K562 (cell line): ENCODE data around the gene ZNF264. TPM values are rescaled to one million over a fixed set of nuclear protein-coding genes. Genes with fewer than 3 reads are reported as not detected.

ENCODE experiments used
- ATAC-seq: fragments of 200-7000 bp; cut with Tn5 transposase; 3 replicates; pipeline ENCODE4 v1.9.1; 2020; ENCODE audit warnings: moderate library complexity
- BruUV-seq: library from RNA; stranded (reverse); fragments of 400-500 nt; replicated peaks from 2 replicates; lab custom pipeline; 2021; lab: Mats Ljungman, UMichigan
- CTCF ChIA-PET: fragments of 300-600 bp; formaldehyde crosslinking; extraction: SDS; loops from one replicate; lab custom pipeline; 2021; ENCODE audit warnings: low intra/inter-chr PET ratio; lab: Yijun Ruan, JAX
- POLR2A ChIA-PET: fragments of 300-600, 350-650 bp; sonication (Branson Sonifier 250); formaldehyde crosslinking; extraction: SDS; loops from one replicate; lab custom pipeline; 2021; ENCODE audit warnings: antibody characterized with exemption, inconsistent platforms; lab: Yijun Ruan, JAX
- DNase-seq, 4 experiments: peaks; one replicate each; pipeline versions ENCODE4 v3.0.0 to v3.0.0-alpha.2; 2011 to 2018; ENCODE audit warnings: low spot score in 3 of 4, mixed read lengths in 3 of 4; ENCODE audit errors: extremely low read depth in 1 of 4
- FAIRE-seq: peaks from 2 replicates; lab custom pipeline; 2011; peaks lifted over from hg19 to GRCh38; lab: Jason Lieb, UNC
- H2AFZ ChIP-seq: 2 replicates; pipeline ENCODE4 v1.6.0; 2011; ENCODE audit warnings: low read depth, low read length, control low read depth, inconsistent platforms
- H3K27ac ChIP-seq: fragments of 200-600 bp; 3 replicates; pipeline ENCODE4 v1.8.0; 2011; ENCODE audit warnings: low read depth, mild to moderate bottlenecking, control low read depth, inconsistent platforms, low read length, moderate library complexity, mixed read lengths; ENCODE audit errors: extremely low read depth
- H3K27me3 ChIP-seq, 2 experiments: fragments of 300-600 bp in 1 of 2; 2 replicates in 1 of 2; 3 replicates in 1 of 2; pipeline versions ENCODE4 v1.6.0 to v1.8.0; 2011; ENCODE audit warnings: inconsistent platforms in 2 of 2, low read length in 2 of 2, mild to moderate bottlenecking in 1 of 2, mixed read lengths in 1 of 2, moderate library complexity in 1 of 2; ENCODE audit not compliant: control insufficient read depth in 2 of 2, insufficient read depth in 2 of 2
- H3K36me3 ChIP-seq: fragments of 300-600 bp; 3 replicates; pipeline ENCODE4 v1.8.0; 2011; ENCODE audit warnings: mild to moderate bottlenecking, low read length, inconsistent platforms; ENCODE audit not compliant: control insufficient read depth, insufficient read depth
- H3K4me1 ChIP-seq, 2 experiments: fragments of 200-600 bp in 1 of 2; replicated peaks in 1 of 2; 2 replicates in 1 of 2; 3 replicates in 1 of 2; pipeline versions ENCODE4 v1.5.1 to v1.8.0; 2011; ENCODE audit warnings: inconsistent platforms in 2 of 2, low read length in 2 of 2, mild to moderate bottlenecking in 1 of 2, mixed read lengths in 1 of 2, moderate library complexity in 1 of 2; ENCODE audit not compliant: control insufficient read depth in 2 of 2, insufficient read depth in 2 of 2
- H3K4me2 ChIP-seq: 2 replicates; pipeline ENCODE4 v1.6.1; 2011; ENCODE audit warnings: low read length, control low read depth, inconsistent platforms, mixed read lengths; ENCODE audit not compliant: insufficient read depth
- H3K4me3 ChIP-seq: fragments of 200-600 bp; sonication (generic), shearing (Covaris generic); 2 replicates; pipeline ENCODE4 v1.5.1; 2016; ENCODE audit warnings: control low read depth, inconsistent platforms
- H3K79me2 ChIP-seq: fragments of 200-600 bp; 3 replicates; pipeline ENCODE4 v1.8.0; 2011; ENCODE audit warnings: low read length, inconsistent platforms; ENCODE audit not compliant: control insufficient read depth, insufficient read depth
- H3K9ac ChIP-seq, 2 experiments: 2 replicates each; pipeline versions ENCODE4 v1.6.0 to v1.6.1; 2011; ENCODE audit warnings: low read depth in 2 of 2, low read length in 2 of 2, control low read depth in 1 of 2, inconsistent platforms in 1 of 2, mild to moderate bottlenecking in 1 of 2, mixed read lengths in 1 of 2; ENCODE audit not compliant: insufficient read depth in 1 of 2
- H3K9me1 ChIP-seq: one replicate; pipeline ENCODE4 v1.6.0; 2011; ENCODE audit warnings: inconsistent platforms, mild to moderate bottlenecking, low read length, moderate library complexity; ENCODE audit not compliant: control insufficient read depth, insufficient read depth
- H3K9me3 ChIP-seq: replicated peaks from 2 replicates; pipeline ENCODE4 v1.5.1; 2011; ENCODE audit warnings: low read depth, low read length, inconsistent platforms; ENCODE audit not compliant: control insufficient read depth, insufficient read depth
- H4K20me1 ChIP-seq: replicated peaks from 2 replicates; pipeline ENCODE4 v1.6.1; 2011; ENCODE audit warnings: low read length, inconsistent platforms, mixed read lengths; ENCODE audit not compliant: control insufficient read depth, insufficient read depth
- CBFA2T2 ChIP-seq: fragments of 450-650 bp; conservative IDR thresholded peaks from 2 replicates; pipeline ENCODE4 v1.6.1; 2017; ENCODE audit warnings: mild to moderate bottlenecking
- DMBX1 ChIP-seq: fragments of 250-450 bp; sonication (Bioruptor Pico); IDR thresholded peaks from 2 replicates; pipeline ENCODE4 v1.8.0; 2022; ENCODE audit warnings: inconsistent platforms, mild to moderate bottlenecking, moderate library complexity, borderline replicate concordance
- GABPB1 ChIP-seq: sonication (generic); formaldehyde crosslinking; IDR thresholded peaks from 2 replicates; pipeline ENCODE4 v1.8.0; 2022; ENCODE audit warnings: mild to moderate bottlenecking, missing genetic modification reagents
- PML ChIP-seq: IDR thresholded peaks from 2 replicates; pipeline ENCODE4 v1.6.1; 2012; ENCODE audit warnings: low read length, inconsistent platforms
- ZNF140 ChIP-seq: fragments of 250-450 bp; sonication (Bioruptor Pico); IDR thresholded peaks from 2 replicates; pipeline ENCODE4 v1.8.0; 2021; ENCODE audit warnings: moderate library complexity, mild to moderate bottlenecking, inconsistent platforms
- ZNF583 ChIP-seq: fragments of 250-450 bp; sonication (Bioruptor Pico); IDR thresholded peaks from 2 replicates; pipeline ENCODE4 v1.4.0; 2020
- ZNF778 ChIP-seq: fragments of 450-650 bp; formaldehyde crosslinking; IDR thresholded peaks from 2 replicates; pipeline ENCODE4 v1.4.0; 2020; ENCODE audit warnings: mild to moderate bottlenecking, moderate library complexity
- WGBS: fragments of 100-300 bp; shearing (Covaris generic); methylation state at CpG from one replicate; pipeline ENCODE4 v1.1.6; 2016; ENCODE audit warnings: low coverage, mixed read lengths; ENCODE audit not compliant: insufficient coverage; ENCODE audit errors: missing lambda C conversion rate; 5-methylcytosine and 5-hydroxymethylcytosine counted together
- in situ Hi-C: fragments of 300-500 bp; cut with MboI; formaldehyde crosslinking; loops from 4 replicates; pipeline ENCODE4 v1.15.0; 2018; ENCODE audit warnings: inconsistent platforms, mixed read lengths
- intact Hi-C: fragments of 100-400 bp; cut with micrococcal nuclease; formaldehyde crosslinking; loops from 2 replicates; pipeline ENCODE4 v1.14.2; 2022
- polyA plus RNA-seq, 8 experiments: library from polyadenylated mRNA; depleted of rRNA in 4 of 8; stranded (reverse) in 5 of 8; unstranded in 3 of 8; fragments of >200 nt; fragmentation: Nextera tagmentation in 2 of 8; fragmentation: Illumina TruSeq in 1 of 8; extraction: Ambion mirVana in 2 of 8; extraction: Trizol in 1 of 8; gene quantifications; 2 replicates each; pipeline versions ENCODE4 v1.2.1 to v1.2.3, GENCODE V29; 2011 to 2014; ENCODE audit warnings: inconsistent platforms in 1 of 8, missing spikeins in 1 of 8
- total RNA-seq, 7 experiments: library from RNA; depleted of rRNA in 6 of 7; stranded (reverse); fragments of >200 nt in 6 of 7; fragmentation: Illumina TruSeq in 2 of 7; extraction: Trizol in 2 of 7; gene quantifications; 2 replicates each; pipeline versions ENCODE4 v1.2.1 to v1.2.3, GENCODE V29; 2011 to 2021; ENCODE audit warnings: low replicate concordance in 1 of 7
- TF ChIP-seq, protein P1 (sequence below): IDR thresholded peaks from 3 replicates; pipeline ENCODE4 v1.6.1; 2011; ENCODE audit warnings: borderline replicate concordance, mild to moderate bottlenecking, moderate library complexity; ENCODE audit not compliant: insufficient read length; ENCODE audit errors: extremely low read depth
- TF ChIP-seq, protein P2 (sequence below): fragments of 250-450 bp; sonication (Bioruptor Pico); IDR thresholded peaks from 2 replicates; pipeline ENCODE4 v1.8.0; 2022; ENCODE audit warnings: moderate library complexity, mild to moderate bottlenecking, inconsistent platforms

Gene ZNF264
- total and polyA plus RNA-seq, 9 of the 15 experiments (the other 6 are each of a cell fraction or from before 2014, with no cell fraction given) = 0.08 to 7.9 (median 1.3) TPM

DNA sequence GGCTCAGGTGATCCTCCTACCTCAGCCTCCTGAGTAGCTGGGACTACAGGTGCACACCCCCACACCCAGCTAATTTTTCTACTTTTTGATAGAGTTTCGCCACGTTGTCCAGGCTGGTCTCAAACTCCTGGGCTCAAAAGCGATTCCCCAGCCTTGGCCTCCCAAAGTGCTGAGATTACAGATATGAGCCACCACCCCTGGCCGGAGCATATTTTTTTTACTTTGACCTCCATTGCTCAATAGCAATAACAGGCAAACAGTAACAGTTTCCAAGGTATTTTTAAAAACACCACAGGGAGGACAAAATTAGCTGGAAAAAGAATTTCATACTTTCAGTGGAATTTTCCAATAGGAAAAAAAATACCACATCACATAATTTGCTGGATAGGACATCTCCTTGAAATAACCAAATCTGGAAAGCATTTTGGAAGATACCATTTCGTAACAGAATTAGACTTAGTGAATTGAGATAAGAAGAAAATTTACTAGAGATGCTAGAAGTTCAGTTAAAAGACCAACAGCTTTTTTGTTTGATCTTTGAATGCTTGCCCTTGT, 29.2 kb upstream of the ZNF264 start (continued):
- TF ChIP-seq, protein P1, sequence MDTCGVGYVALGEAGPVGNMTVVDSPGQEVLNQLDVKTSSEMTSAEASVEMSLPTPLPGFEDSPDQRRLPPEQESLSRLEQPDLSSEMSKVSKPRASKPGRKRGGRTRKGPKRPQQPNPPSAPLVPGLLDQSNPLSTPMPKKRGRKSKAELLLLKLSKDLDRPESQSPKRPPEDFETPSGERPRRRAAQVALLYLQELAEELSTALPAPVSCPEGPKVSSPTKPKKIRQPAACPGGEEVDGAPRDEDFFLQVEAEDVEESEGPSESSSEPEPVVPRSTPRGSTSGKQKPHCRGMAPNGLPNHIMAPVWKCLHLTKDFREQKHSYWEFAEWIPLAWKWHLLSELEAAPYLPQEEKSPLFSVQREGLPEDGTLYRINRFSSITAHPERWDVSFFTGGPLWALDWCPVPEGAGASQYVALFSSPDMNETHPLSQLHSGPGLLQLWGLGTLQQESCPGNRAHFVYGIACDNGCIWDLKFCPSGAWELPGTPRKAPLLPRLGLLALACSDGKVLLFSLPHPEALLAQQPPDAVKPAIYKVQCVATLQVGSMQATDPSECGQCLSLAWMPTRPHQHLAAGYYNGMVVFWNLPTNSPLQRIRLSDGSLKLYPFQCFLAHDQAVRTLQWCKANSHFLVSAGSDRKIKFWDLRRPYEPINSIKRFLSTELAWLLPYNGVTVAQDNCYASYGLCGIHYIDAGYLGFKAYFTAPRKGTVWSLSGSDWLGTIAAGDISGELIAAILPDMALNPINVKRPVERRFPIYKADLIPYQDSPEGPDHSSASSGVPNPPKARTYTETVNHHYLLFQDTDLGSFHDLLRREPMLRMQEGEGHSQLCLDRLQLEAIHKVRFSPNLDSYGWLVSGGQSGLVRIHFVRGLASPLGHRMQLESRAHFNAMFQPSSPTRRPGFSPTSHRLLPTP = no peak
- TF ChIP-seq GABPB1 (CRISPR knock-in tag) (no peak), CBFA2T2 (no peak)

DNA sequence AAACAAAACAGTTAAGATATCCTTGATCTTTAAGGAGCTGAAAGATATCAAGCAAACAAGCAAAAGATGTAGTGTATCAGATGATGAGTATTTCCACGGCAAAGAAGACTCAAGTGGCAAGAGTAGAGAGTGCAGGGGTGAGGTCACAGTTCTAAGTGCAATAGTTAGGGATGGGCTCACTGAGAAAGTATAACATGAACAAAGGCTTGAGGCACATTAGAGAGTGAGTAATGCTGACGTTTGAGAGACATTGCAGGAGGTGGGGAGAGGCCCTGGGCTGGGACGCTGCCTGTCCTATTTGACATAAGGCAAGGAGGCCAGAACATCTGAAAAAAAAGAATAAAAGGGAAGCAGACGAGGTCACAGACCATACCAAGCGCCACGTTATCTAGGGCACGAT, 25.5 kb upstream of the ZNF264 start:
- Histone ChIP-seq H3K4me3 (no peak overlapping the region), H3K9ac (no peak overlapping the region), H2AFZ (no peak overlapping the region), H3K27ac (no peak overlapping the region), H3K9me3 (no peaks in the 10 kb centered on the region), H4K20me1 (no peaks in the 10 kb centered on the region), H3K4me2 (no peak overlapping the region), H3K27me3 (no peaks in the 10 kb centered on the region), H3K79me2 (no peaks in the 10 kb centered on the region), H3K36me3 (no peaks in the 10 kb centered on the region), H3K4me1 (no peaks in the 10 kb centered on the region), H3K9me1 (no peaks in the 10 kb centered on the region)
- intact Hi-C loops = no loop called here
- no peak for FAIRE-seq
- no peak for DNase-seq
- ChIA-PET POLR2A (no interaction called here), CTCF (no interaction called here)
- WGBS = 1% methylated on average over 7 of the region's 7 CpGs
- no peak for TF ChIP-seq ZNF583 (CRISPR knock-in tag)
- no peak for TF ChIP-seq PML
- TF ChIP-seq, protein P2, sequence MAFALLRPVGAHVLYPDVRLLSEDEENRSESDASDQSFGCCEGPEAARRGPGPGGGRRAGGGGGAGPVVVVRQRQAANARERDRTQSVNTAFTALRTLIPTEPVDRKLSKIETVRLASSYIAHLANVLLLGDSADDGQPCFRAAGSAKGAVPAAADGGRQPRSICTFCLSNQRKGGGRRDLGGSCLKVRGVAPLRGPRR (CRISPR knock-in tag) = no peak
- no peak for TF ChIP-seq ZNF778 (CRISPR knock-in tag)
- TF ChIP-seq ZNF140 = no peak
- TF ChIP-seq DMBX1 (CRISPR knock-in tag) = no peak
- BruUV-seq = no TSS peak
- in situ Hi-C loops = no loop called here
- ATAC-seq = no peak
